Activated CD8-positive, alpha-beta T cell treated with anti-CD3 and anti-CD28 coated beads for 36 hours (primary cell): ENCODE measurements around the gene RFC2. TPM values are rescaled to one million over a fixed set of nuclear protein-coding genes. Genes with fewer than 3 reads are reported as not detected.

Experiments
- ATAC-seq: fragments of 200-7000 bp; cut with Tn5 transposase; one replicate; pipeline ENCODE4 v1.10.0; 2021; ENCODE audit warnings: mild to moderate bottlenecking, moderate library complexity
- CTCF ChIA-PET: fragments of 350-600 bp; sonication (Branson Sonifier 250); formaldehyde crosslinking; loops from one replicate; lab custom pipeline; 2021; ENCODE audit warnings: antibody characterized with exemption; lab: Charles Lee
- POLR2A ChIA-PET: fragments of 350-600 bp; sonication (Branson Sonifier 250); formaldehyde crosslinking; loops from one replicate; lab custom pipeline; 2021; ENCODE audit warnings: antibody characterized with exemption; lab: Charles Lee
- DNase-seq: peaks from one replicate; pipeline ENCODE4 v3.0.0-alpha.2; 2020
- H3K27ac Mint-ChIP-seq: one replicate; pipeline ENCODE4 v1.8.0; 2021; ENCODE audit warnings: mild to moderate bottlenecking, mixed read lengths
- H3K27me3 Mint-ChIP-seq: one replicate; pipeline ENCODE4 v1.8.0; 2021; ENCODE audit warnings: mixed read lengths
- H3K36me3 Mint-ChIP-seq: one replicate; pipeline ENCODE4 v1.8.0; 2021; ENCODE audit warnings: low read depth, mixed read lengths
- H3K4me1 Mint-ChIP-seq: one replicate; pipeline ENCODE4 v1.8.0; 2021; ENCODE audit warnings: low read depth, mixed read lengths
- H3K4me3 Mint-ChIP-seq: one replicate; pipeline ENCODE4 v1.8.0; 2021; ENCODE audit warnings: mild to moderate bottlenecking, moderate library complexity, mixed read lengths
- H3K9me3 Mint-ChIP-seq: one replicate; pipeline ENCODE4 v1.8.0; 2021; ENCODE audit warnings: mixed read lengths
- intact Hi-C: fragments of 100-400 bp; cut with micrococcal nuclease; formaldehyde crosslinking; loops from one replicate; pipeline ENCODE4 v1.10.0; 2022
- total RNA-seq, 2 experiments: library from RNA; stranded (reverse); gene quantifications; one replicate each; pipeline ENCODE4 v1.2.3, GENCODE V29; 2021
- TF ChIP-seq, protein P1 (sequence below): fragments of 200-600 bp; IDR thresholded peaks from one replicate; pipeline ENCODE4 v1.8.0; 2022; ENCODE audit warnings: antibody characterized with exemption, mild to moderate bottlenecking

The RFC2 gene
- total RNA-seq, 2 experiments from 2014 or later = 90.7 to 91.8 TPM

DNA sequence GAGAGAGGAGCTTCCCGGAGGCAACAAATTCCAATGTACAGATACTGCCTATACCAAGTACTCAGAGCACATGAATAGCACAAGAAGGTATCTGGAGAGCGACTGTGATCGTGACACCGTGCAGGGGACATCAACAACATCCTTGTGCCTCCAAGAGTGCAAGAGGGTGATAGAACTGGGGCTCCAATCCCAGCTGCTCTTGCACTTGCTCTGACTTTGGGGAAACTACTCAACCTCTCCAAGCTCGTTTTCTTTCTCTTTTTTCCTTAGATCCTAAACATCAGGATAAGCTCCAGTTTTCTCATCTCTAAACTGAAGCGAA lies 12.1 kb downstream of the RFC2 start:
- Mint-ChIP-seq H3K27ac (no peak overlapping the region), H3K4me3 (no peak overlapping the region), H3K4me1 (no peaks in the 10 kb centered on the region), H3K27me3 (no peaks in the 10 kb centered on the region), H3K9me3 (no peaks in the 10 kb centered on the region), H3K36me3 (peaks cover 47% of the 10 kb centered on the region)
- intact Hi-C loops = no loop called here
- DNase-seq = no peak
- POLR2A ChIA-PET = interaction anchor here (0.6 to 1.8 kb wide), 3 partner anchors 11 to 282 kb away, joined by 3 to 5 read pairs (median 3); no protein-coding TSS in a partner anchor
- TF ChIP-seq, protein P1, sequence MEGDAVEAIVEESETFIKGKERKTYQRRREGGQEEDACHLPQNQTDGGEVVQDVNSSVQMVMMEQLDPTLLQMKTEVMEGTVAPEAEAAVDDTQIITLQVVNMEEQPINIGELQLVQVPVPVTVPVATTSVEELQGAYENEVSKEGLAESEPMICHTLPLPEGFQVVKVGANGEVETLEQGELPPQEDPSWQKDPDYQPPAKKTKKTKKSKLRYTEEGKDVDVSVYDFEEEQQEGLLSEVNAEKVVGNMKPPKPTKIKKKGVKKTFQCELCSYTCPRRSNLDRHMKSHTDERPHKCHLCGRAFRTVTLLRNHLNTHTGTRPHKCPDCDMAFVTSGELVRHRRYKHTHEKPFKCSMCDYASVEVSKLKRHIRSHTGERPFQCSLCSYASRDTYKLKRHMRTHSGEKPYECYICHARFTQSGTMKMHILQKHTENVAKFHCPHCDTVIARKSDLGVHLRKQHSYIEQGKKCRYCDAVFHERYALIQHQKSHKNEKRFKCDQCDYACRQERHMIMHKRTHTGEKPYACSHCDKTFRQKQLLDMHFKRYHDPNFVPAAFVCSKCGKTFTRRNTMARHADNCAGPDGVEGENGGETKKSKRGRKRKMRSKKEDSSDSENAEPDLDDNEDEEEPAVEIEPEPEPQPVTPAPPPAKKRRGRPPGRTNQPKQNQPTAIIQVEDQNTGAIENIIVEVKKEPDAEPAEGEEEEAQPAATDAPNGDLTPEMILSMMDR = no peak
- no peak for ATAC-seq
- CTCF ChIA-PET = interaction anchor here (1.3 kb wide), 1 partner anchor 159 kb away, joined by 6 read pairs; no protein-coding TSS in a partner anchor

DNA sequence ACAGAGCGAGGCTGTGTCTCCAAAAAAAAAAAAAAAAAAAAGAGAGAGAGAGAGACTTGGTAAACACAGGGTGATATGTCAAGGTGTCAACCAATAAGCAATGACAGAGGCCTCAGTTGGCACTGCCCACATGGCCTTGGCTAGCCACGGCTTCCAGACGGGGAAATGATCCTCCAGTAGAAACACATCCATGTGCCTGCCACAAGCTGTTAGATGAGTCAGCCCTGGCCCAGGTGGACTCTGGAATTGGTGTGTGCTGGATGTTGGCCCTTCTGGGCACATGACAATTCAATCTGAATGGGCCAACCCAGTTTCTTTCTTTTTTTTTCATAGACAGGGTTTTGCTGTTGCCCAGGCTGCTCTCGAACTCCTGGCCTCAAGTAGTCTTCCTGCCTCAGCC lies 13.7 kb downstream of the RFC2 start:
- Mint-ChIP-seq H3K36me3 (peaks cover 48% of the 10 kb centered on the region), H3K9me3 (no peaks in the 10 kb centered on the region), H3K27ac (no peak overlapping the region), H3K4me1 (no peaks in the 10 kb centered on the region), H3K4me3 (no peak overlapping the region), H3K27me3 (no peaks in the 10 kb centered on the region)
- DNase-seq (no peak), ATAC-seq (no peak)
- POLR2A ChIA-PET = interaction anchor here (1.8 kb wide), 1 partner anchor 23 kb away, joined by 7 read pairs; no protein-coding TSS in a partner anchor
- intact Hi-C loops = no loop called here
- TF ChIP-seq, protein P1 = no peak
- CTCF ChIA-PET = no interaction called here

DNA sequence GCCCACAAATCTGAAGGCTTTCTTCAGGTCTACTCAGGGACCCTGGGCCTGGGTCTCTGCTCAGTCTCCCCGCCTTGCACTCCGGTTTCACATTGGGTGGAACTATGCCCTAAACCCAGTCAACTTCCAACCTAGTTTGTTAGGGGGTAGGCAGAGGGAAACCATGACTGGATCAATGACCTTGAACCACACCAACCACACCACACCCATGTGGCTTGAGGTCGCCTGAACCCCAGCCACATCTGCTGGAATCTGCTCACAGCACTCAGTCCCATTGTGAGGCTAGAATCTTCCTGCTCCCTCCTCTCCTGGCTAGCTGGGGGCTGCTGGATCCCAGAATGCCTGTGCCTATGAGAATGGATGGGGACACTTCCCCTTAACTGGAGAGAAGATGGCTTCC lies 17.9 kb downstream of the RFC2 start:
- Mint-ChIP-seq H3K4me3 (no peak overlapping the region), H3K36me3 (peaks cover 50% of the 10 kb centered on the region), H3K27me3 (no peaks in the 10 kb centered on the region), H3K9me3 (no peaks in the 10 kb centered on the region), H3K4me1 (no peaks in the 10 kb centered on the region), H3K27ac (no peak overlapping the region)
- TF ChIP-seq, protein P1 = no peak
- no peak for DNase-seq
- POLR2A ChIA-PET = no interaction called here
- intact Hi-C loops = no loop called here
- ATAC-seq = no peak
- CTCF ChIA-PET = interaction anchor here (1.1 to 1.8 kb wide), 2 partner anchors 30 kb away, joined by 3 to 7 read pairs; no protein-coding TSS in a partner anchor

DNA sequence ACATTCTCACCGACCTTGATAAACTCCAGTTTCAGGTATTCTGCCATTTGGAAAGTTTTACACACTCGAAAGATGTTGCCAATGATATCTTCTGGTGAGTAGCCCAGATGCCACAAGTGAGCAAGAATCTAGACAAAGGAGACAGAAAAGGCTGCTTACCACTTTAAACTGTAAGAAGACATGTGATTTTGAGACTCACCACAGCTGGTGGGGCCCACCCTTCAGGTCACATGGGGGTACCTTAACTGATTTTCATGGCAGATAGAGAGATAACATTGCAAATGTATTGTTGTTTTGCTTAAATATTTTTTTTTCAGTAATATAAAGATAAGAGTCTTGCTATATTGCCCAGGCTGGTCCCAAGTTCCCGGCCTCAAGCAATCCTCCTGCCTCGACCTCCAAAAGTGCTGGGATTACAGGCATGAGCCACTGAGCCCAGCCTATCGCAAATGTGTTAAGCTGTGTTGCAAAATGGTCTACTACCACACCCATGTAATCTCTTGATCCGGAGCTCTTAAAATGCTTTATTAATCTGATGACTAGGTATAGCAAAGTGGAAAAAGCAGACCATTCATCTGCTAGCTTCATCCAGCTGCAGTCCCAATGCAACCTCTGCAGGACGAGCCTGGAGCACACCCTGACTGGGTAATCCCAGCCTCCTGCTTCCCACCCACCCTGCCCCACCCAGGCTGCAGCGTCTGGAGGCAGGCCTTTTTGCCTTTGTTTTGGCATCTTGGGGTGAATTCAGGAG lies 18.5 kb downstream of the RFC2 start:
- Mint-ChIP-seq H3K27me3 (no peaks in the 10 kb centered on the region), H3K36me3 (peaks cover 51% of the 10 kb centered on the region)
- POLR2A ChIA-PET = no interaction called here

More for the DNA sequence above, 18.5 kb downstream of the RFC2 start:
- no peak overlapping the region for H3K27ac Mint-ChIP-seq
- DNase-seq (no peak), ATAC-seq (no peak)
- H3K4me1 Mint-ChIP-seq = peaks cover 3% of the 10 kb centered on the region
- TF ChIP-seq, protein P1 = no peak
- CTCF ChIA-PET = interaction anchor here (1.8 kb wide), 1 partner anchor 30 kb away, joined by 7 read pairs; no protein-coding TSS in a partner anchor
- intact Hi-C loops = no loop called here
- H3K4me3 Mint-ChIP-seq = no peak overlapping the region
- H3K9me3 Mint-ChIP-seq = no peaks in the 10 kb centered on the region
